Measurements from ENCODE around the gene HDLBP. TPM values are rescaled to one million over a fixed set of nuclear protein-coding genes. Genes with fewer than 3 reads are reported as not detected.

The HDLBP gene
- total RNA-seq, 4 donors from 2014 or later, result 303 to 490 (median 435) TPM

GRCh38 chr2:241261628-241262027 is 53.8 kb downstream of the HDLBP start:
- no peak for DNase-seq
- Histone ChIP-seq H3K9me3 (no peaks in the 10 kb centered on the region), H3K4me3 (replicated peaks in 1 of 3) (no peak overlapping the region), H3K27ac (no peak overlapping the region), H3K36me3 (peaks cover 77 to 93% of the 10 kb centered on the region in 2 donors), H3K4me1 (no peaks in the 10 kb centered on the region), H3K27me3 (no peaks in the 10 kb centered on the region)
- 83 to 84% methylated on average over 4 of the region's 4 CpGs for whole genome bisulfite sequencing, 2 donors
- TF ChIP-seq CTCF (IDR thresholded peaks at IDR 0.05), result no peak
- no peak for TF ChIP-seq POLR2A (IDR thresholded peaks at IDR 0.05)
- intact Hi-C loops (cut with DNase I), result no loop called here

- intact Hi-C loops (cut with DNase I), result no loop called here
- 80 to 83% methylated on average over 3 of the region's 3 CpGs for WGBS, 2 donors
- Histone ChIP-seq H3K4me1 (no peaks in the 10 kb centered on the region), H3K9me3 (no peaks in the 10 kb centered on the region), H3K4me3 (replicated peaks in 1 of 3) (no peak overlapping the region), H3K27me3 (no peaks in the 10 kb centered on the region), H3K36me3 (peaks cover 76 to 93% of the 10 kb centered on the region in 2 donors), H3K27ac (no peak overlapping the region)
- TF ChIP-seq POLR2A (IDR thresholded peaks at IDR 0.05), result no peak
- no peak for TF ChIP-seq CTCF (IDR thresholded peaks at IDR 0.05)
- no peak for DNase-seq
These were observed 54.6 kb downstream of the HDLBP start for GRCh38 chr2:241260911-241261310.

GRCh38 chr2:241258505-241259280 is 56.8 kb downstream of the HDLBP start:
- Histone ChIP-seq H3K4me1 (no peaks in the 10 kb centered on the region), H3K36me3 (peaks cover 84 to 95% of the 10 kb centered on the region in 2 donors), H3K9me3 (no peaks in the 10 kb centered on the region), H3K27ac (no peak overlapping the region), H3K27me3 (no peaks in the 10 kb centered on the region), H3K4me3 (replicated peaks in 1 of 3) (no peak overlapping the region)
- WGBS, 2 donors, result 77 to 83% methylated on average over 8 of the region's 8 CpGs
- no peak for DNase-seq
- no peak for TF ChIP-seq POLR2A (IDR thresholded peaks at IDR 0.05)
- no peak for TF ChIP-seq CTCF (IDR thresholded peaks at IDR 0.05)
- intact Hi-C loops (cut with DNase I), result no loop called here

- no peak for DNase-seq
- no peak overlapping the region for H3K27ac ChIP-seq
- H3K9me3 ChIP-seq, result no peaks in the 10 kb centered on the region
- H3K27me3 ChIP-seq, result no peaks in the 10 kb centered on the region
- TF ChIP-seq POLR2A (IDR thresholded peaks at IDR 0.05) (no peak), CTCF (IDR thresholded peaks at IDR 0.05) (no peak)
- intact Hi-C loops (cut with DNase I), result no loop called here
- no peak overlapping the region for H3K4me3 ChIP-seq (replicated peaks in 1 of 3)
- no peaks in the 10 kb centered on the region for H3K4me1 ChIP-seq
- WGBS, 2 donors, result 87 to 91% methylated on average over 11 of the region's 11 CpGs
- H3K36me3 ChIP-seq, result peaks cover 84 to 96% of the 10 kb centered on the region in 2 donors
These were observed 57.9 kb downstream of the HDLBP start for GRCh38 chr2:241257419-241258032.

- Histone ChIP-seq H3K27me3 (no peaks in the 10 kb centered on the region), H3K4me1 (no peaks in the 10 kb centered on the region), H3K4me3 (replicated peaks in 1 of 3) (no peak overlapping the region), H3K27ac (no peak overlapping the region), H3K9me3 (no peaks in the 10 kb centered on the region), H3K36me3 (peaks cover 84 to 96% of the 10 kb centered on the region in 2 donors)
- no peak for TF ChIP-seq POLR2A (IDR thresholded peaks at IDR 0.05)
- TF ChIP-seq CTCF (IDR thresholded peaks at IDR 0.05), result no peak
- WGBS, 2 donors, result 91 to 95% methylated on average over 11 of the region's 11 CpGs
- DNase-seq, result no peak
- intact Hi-C loops (cut with DNase I), result no loop called here
These were observed 59.3 kb downstream of the HDLBP start for GRCh38 chr2:241256168-241256545.
